A673 (cell line): ENCODE measurements around the gene FLVCR2. TPM values are rescaled to one million over a fixed set of nuclear protein-coding genes. Genes with fewer than 3 reads are reported as not detected.

ENCODE experiments used
- BruUV-seq: library from RNA; stranded (reverse); fragments of 400-500 nt; replicated peaks from 2 replicates; lab custom pipeline; 2021; lab: Mats Ljungman, UMichigan
- CTCF ChIA-PET: fragments of 300-600 bp; sonication (Branson Sonifier 250); formaldehyde crosslinking; loops from one replicate; lab custom pipeline; 2022; ENCODE audit warnings: antibody characterized with exemption; lab: Charles Lee
- POLR2A ChIA-PET: fragments of 300-600 bp; sonication (Branson Sonifier 250); formaldehyde crosslinking; loops from one replicate; lab custom pipeline; 2022; ENCODE audit warnings: antibody characterized with exemption; ENCODE audit not compliant: low non-redundant PET; lab: Charles Lee
- DNase-seq: peaks from one replicate; pipeline ENCODE4 v3.0.0-alpha.2; 2015; ENCODE audit warnings: low spot score
- H3K27ac ChIP-seq: fragments of 200-600 bp; sonication (generic); 2 replicates; pipeline ENCODE4 v1.5.1; 2016; ENCODE audit warnings: mixed run types, low read depth, mild to moderate bottlenecking, mixed read lengths, antibody characterized with exemption, low read length; ENCODE audit not compliant: poor library complexity, severe bottlenecking
- H3K27me3 ChIP-seq: fragments of 200-600 bp; sonication (generic); replicated peaks from 2 replicates; pipeline ENCODE4 v1.6.1; 2017; ENCODE audit warnings: mixed run types, low read depth, mild to moderate bottlenecking, mixed read lengths, antibody characterized with exemption, low read length; ENCODE audit not compliant: insufficient read depth, poor library complexity
- H3K36me3 ChIP-seq: fragments of 200-600 bp; sonication (generic); 2 replicates; pipeline ENCODE4 v1.6.1; 2016; ENCODE audit warnings: mixed run types, mild to moderate bottlenecking, mixed read lengths, antibody characterized with exemption, low read length; ENCODE audit not compliant: insufficient read depth, poor library complexity, severe bottlenecking
- H3K4me1 ChIP-seq: fragments of 200-600 bp; sonication (generic); 2 replicates; pipeline ENCODE4 v1.6.1; 2017; ENCODE audit warnings: mixed run types, mild to moderate bottlenecking, mixed read lengths, antibody characterized with exemption, low read length; ENCODE audit not compliant: insufficient read depth, poor library complexity, severe bottlenecking
- H3K4me3 ChIP-seq: fragments of 200-600 bp; sonication (generic); 2 replicates; pipeline ENCODE4 v1.5.1; 2016; ENCODE audit warnings: low read depth, mixed run types, mild to moderate bottlenecking, mixed read lengths, low read length; ENCODE audit not compliant: poor library complexity, severe bottlenecking
- H3K9me3 ChIP-seq: fragments of 200-600 bp; sonication (generic); 2 replicates; pipeline ENCODE4 v1.6.1; 2016; ENCODE audit warnings: mixed run types, low read depth, mild to moderate bottlenecking, mixed read lengths, antibody characterized with exemption, low read length; ENCODE audit not compliant: poor library complexity, severe bottlenecking
- EZH2 ChIP-seq: fragments of 200-600 bp; sonication (generic); IDR thresholded peaks from 2 replicates; pipeline ENCODE4 v1.6.1; 2017; ENCODE audit warnings: borderline replicate concordance, low read depth, mild to moderate bottlenecking, mixed read lengths, antibody characterized with exemption, low read length; ENCODE audit not compliant: poor library complexity, severe bottlenecking
- intact Hi-C: fragments of 100-400 bp; cut with micrococcal nuclease; formaldehyde crosslinking; loops from one replicate; pipeline ENCODE4 v1.10.0; 2022; ENCODE audit not compliant: unreplicated experiment
- total RNA-seq: library from RNA; stranded (reverse); gene quantifications from 2 replicates; pipeline ENCODE4 v1.2.3, GENCODE V29; 2021
- TF ChIP-seq, protein P1 (sequence below): fragments of 300-800, 200-600 bp; sonication (generic); conservative IDR thresholded peaks from 2 replicates; pipeline ENCODE4 v1.5.1; 2017; ENCODE audit warnings: low read depth, mild to moderate bottlenecking, antibody characterized with exemption, low read length, moderate library complexity, mixed read lengths

Gene FLVCR2
- total RNA-seq, 1 experiment from 2014 or later: 3.5 TPM

DNA sequence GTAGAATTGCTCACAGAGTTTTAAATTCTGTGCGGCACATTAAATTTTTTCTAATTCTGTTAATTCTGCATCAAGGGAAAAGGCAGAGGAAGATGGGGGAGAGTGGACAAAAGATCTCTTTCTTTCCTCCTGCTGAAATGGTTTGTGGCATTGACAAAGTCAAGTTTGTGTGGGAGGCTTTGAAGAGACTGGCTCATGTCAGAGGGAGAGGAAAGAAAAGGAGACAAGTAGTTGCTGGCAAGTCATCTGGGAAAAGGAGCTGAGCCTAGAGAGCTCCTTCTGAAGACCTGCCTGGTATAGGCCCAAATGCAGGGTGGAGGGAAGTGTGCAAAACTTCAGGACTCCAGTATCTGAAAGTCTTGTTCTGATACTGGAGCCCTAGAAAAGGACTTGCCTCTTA, 119.0 kb downstream of the FLVCR2 start:
- CTCF ChIA-PET: no interaction called here
- peaks cover 16% of the 10 kb centered on the region for H3K36me3 ChIP-seq
- POLR2A ChIA-PET: no interaction called here
- no peak overlapping the region for H3K27ac ChIP-seq
- H3K27me3 ChIP-seq: no peaks in the 10 kb centered on the region
- no TSS peak for BruUV-seq
- intact Hi-C loops: no loop called here
- no peak for DNase-seq
- H3K4me3 ChIP-seq: no peak overlapping the region
- H3K4me1 ChIP-seq: no peaks in the 10 kb centered on the region
- no peaks in the 10 kb centered on the region for H3K9me3 ChIP-seq
- TF ChIP-seq EZH2: no peak
- TF ChIP-seq, protein P1, sequence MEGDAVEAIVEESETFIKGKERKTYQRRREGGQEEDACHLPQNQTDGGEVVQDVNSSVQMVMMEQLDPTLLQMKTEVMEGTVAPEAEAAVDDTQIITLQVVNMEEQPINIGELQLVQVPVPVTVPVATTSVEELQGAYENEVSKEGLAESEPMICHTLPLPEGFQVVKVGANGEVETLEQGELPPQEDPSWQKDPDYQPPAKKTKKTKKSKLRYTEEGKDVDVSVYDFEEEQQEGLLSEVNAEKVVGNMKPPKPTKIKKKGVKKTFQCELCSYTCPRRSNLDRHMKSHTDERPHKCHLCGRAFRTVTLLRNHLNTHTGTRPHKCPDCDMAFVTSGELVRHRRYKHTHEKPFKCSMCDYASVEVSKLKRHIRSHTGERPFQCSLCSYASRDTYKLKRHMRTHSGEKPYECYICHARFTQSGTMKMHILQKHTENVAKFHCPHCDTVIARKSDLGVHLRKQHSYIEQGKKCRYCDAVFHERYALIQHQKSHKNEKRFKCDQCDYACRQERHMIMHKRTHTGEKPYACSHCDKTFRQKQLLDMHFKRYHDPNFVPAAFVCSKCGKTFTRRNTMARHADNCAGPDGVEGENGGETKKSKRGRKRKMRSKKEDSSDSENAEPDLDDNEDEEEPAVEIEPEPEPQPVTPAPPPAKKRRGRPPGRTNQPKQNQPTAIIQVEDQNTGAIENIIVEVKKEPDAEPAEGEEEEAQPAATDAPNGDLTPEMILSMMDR: no peak

Other genes with a start within 250 kb of the FLVCR2 start
- 5.9 and 10.7 TPM in 2 replicates for gene JDP2, start 150.6 kb upstream of the FLVCR2 start, total RNA-seq
- gene BATF, start 56.2 kb upstream of the FLVCR2 start, total RNA-seq: not detected in 2 replicates
- gene ERG28, start 82.3 kb downstream of the FLVCR2 start, total RNA-seq: 38.3 and 43.3 TPM in 2 replicates
- gene TTLL5, start 82.6 kb downstream of the FLVCR2 start, total RNA-seq: 56.4 and 56.7 TPM in 2 replicates